Panc1 (cell line): ENCODE data around the gene DENND2D. TPM values are rescaled to one million over a fixed set of nuclear protein-coding genes. Genes with fewer than 3 reads are reported as not detected.

Source experiments
- ATAC-seq: fragments of 200-7000 bp; cut with Tn5 transposase; 2 replicates; pipeline ENCODE4 v1.9.1; 2020; ENCODE audit warnings: mild to moderate bottlenecking, moderate library complexity
- BruUV-seq: library from RNA; stranded (reverse); fragments of 400-500 nt; replicated peaks from 2 replicates; lab custom pipeline; 2021; lab: Mats Ljungman, UMichigan
- CTCF ChIA-PET: fragments of 300-600 bp; sonication (Branson Sonifier 250); formaldehyde crosslinking; loops from one replicate; lab custom pipeline; 2022; ENCODE audit warnings: antibody characterized with exemption; lab: Charles Lee
- POLR2A ChIA-PET: fragments of 300-600 bp; sonication (Branson Sonifier 250); formaldehyde crosslinking; loops from one replicate; lab custom pipeline; 2022; ENCODE audit warnings: antibody characterized with exemption; lab: Charles Lee
- DNase-seq: peaks from one replicate; pipeline ENCODE4 v3.0.0-alpha.2; 2010; ENCODE audit warnings: low read depth, low spot score
- H3K27ac ChIP-seq: 2 replicates; pipeline ENCODE4 v1.5.1; 2011; ENCODE audit warnings: mild to moderate bottlenecking, low read length, inconsistent platforms
- H3K27me3 ChIP-seq: fragments of 200-500 bp; sonication (Bioruptor generic); 2 replicates; pipeline ENCODE4 v1.6.0; 2014; ENCODE audit warnings: low read length, inconsistent platforms; ENCODE audit not compliant: control insufficient read depth, insufficient read depth
- H3K36me3 ChIP-seq: fragments of 200-500 bp; sonication (Bioruptor generic); 2 replicates; pipeline ENCODE4 v1.5.1; 2014; ENCODE audit warnings: inconsistent platforms, mild to moderate bottlenecking, low read length, moderate library complexity; ENCODE audit not compliant: control insufficient read depth, insufficient read depth
- H3K4me1 ChIP-seq: 2 replicates; pipeline ENCODE4 v1.5.1; 2011; ENCODE audit warnings: inconsistent platforms, mild to moderate bottlenecking, low read length, moderate library complexity; ENCODE audit not compliant: control insufficient read depth, insufficient read depth
- H3K4me3 ChIP-seq, 2 experiments: 2 replicates each; pipeline ENCODE4 v1.5.1; 2011 to 2012; ENCODE audit warnings: low read depth in 2 of 2, low read length in 2 of 2, mild to moderate bottlenecking in 2 of 2, inconsistent platforms in 1 of 2, moderate library complexity in 1 of 2
- H3K9me3 ChIP-seq: fragments of 200-500 bp; sonication (Bioruptor generic); 2 replicates; pipeline ENCODE4 v1.5.1; 2014; ENCODE audit warnings: low read depth, mild to moderate bottlenecking, inconsistent platforms, low read length, moderate library complexity; ENCODE audit not compliant: control insufficient read depth, insufficient read depth
- POLR2AphosphoS5 ChIP-seq: IDR thresholded peaks from 2 replicates; pipeline ENCODE4 v1.6.1; 2012; ENCODE audit warnings: mild to moderate bottlenecking, low read depth, low read length, moderate library complexity
- REST ChIP-seq, 2 experiments: IDR thresholded peaks; 2 replicates each; pipeline ENCODE4 v1.6.1; 2011 to 2012; ENCODE audit warnings: low read depth in 2 of 2, control low read depth in 1 of 2, low read length in 1 of 2, mild to moderate bottlenecking in 1 of 2, moderate library complexity in 1 of 2; ENCODE audit not compliant: insufficient read depth in 1 of 2
- SIN3A ChIP-seq: IDR thresholded peaks from 2 replicates; pipeline ENCODE4 v1.6.1; 2012; ENCODE audit warnings: low read depth, mild to moderate bottlenecking, low read length, moderate library complexity, borderline replicate concordance; ENCODE audit not compliant: insufficient read depth
- TCF7L2 ChIP-seq: IDR thresholded peaks from 2 replicates; pipeline ENCODE4 v1.6.1; 2011; ENCODE audit warnings: mild to moderate bottlenecking, low read depth, low read length, inconsistent platforms
- in situ Hi-C: cut with HindIII; loops from 2 replicates; pipeline ENCODE4 v1.10.0; 2016; ENCODE audit warnings: low sequenced_read_pairs, low pct_unique_long_range_greater_than_20kb
- intact Hi-C: fragments of 100-400 bp; cut with micrococcal nuclease; formaldehyde crosslinking; loops from one replicate; pipeline ENCODE4 v1.10.0; 2022; ENCODE audit not compliant: unreplicated experiment
- total RNA-seq: library from RNA; stranded (reverse); gene quantifications from one replicate; pipeline ENCODE4 v1.2.1, GENCODE V29; 2021; ENCODE audit not compliant: unreplicated experiment
- TF ChIP-seq, protein P1 (sequence below): fragments of 450-650 bp; IDR thresholded peaks from 2 replicates; pipeline ENCODE4 v1.5.1; 2017; ENCODE audit warnings: mild to moderate bottlenecking

The DENND2D gene
- total RNA-seq, 1 experiment from 2014 or later = 10.4 TPM

DNA sequence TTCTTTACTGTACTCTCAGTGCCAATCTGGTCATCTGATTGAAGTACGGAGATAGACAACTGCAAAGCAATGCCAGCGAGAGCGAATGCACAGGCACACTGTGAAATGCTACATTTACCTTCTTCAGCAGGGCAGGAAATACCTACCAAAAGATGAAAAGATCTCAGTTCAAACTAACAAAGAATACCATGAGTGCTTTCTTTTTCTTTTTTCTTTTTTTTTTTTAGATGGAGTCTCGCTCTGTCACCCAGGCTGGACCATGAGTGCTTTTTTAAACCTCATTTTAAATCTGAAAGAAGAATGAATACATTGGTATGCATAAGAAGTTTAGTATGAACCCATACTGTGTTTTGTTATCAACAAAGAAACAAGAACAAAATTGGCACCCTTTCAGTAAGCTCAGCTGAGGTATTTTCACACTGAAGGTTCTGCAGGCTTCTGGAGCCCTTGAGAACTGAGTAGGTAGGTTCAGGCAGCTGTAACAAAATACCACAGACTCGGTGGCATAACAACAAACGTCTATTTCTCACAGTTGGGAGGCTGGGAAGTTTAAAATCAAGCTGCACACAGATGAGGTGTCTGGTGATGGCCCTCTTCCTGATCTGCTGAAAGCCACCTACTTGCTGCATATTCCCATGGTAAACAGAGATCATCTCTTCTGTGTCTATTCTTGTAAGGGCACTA lies 25.4 kb upstream of the DENND2D start:
- BruUV-seq = no TSS peak
- Histone ChIP-seq H3K36me3 (no peaks in the 10 kb centered on the region), H3K9me3 (no peaks in the 10 kb centered on the region), H3K4me3 (no peak overlapping the region), H3K27me3 (no peaks in the 10 kb centered on the region), H3K4me1 (peaks cover 18% of the 10 kb centered on the region), H3K27ac (peak overlapping the region; percentile 39; the same call in 1 of the 2 replicates)
- ATAC-seq (no peak), DNase-seq (no peak)
- CTCF ChIA-PET = no interaction called here
- intact Hi-C loops = no loop called here
- TF ChIP-seq TCF7L2 (no peak), SIN3A (no peak), POLR2AphosphoS5 (no peak), REST (IDR thresholded peaks at IDR 0.05; ENCODE audit: insufficient read depth in 1 of 2, low read depth in 2 of 2, low read length in 1 of 2) (no peak)
- TF ChIP-seq, protein P1, sequence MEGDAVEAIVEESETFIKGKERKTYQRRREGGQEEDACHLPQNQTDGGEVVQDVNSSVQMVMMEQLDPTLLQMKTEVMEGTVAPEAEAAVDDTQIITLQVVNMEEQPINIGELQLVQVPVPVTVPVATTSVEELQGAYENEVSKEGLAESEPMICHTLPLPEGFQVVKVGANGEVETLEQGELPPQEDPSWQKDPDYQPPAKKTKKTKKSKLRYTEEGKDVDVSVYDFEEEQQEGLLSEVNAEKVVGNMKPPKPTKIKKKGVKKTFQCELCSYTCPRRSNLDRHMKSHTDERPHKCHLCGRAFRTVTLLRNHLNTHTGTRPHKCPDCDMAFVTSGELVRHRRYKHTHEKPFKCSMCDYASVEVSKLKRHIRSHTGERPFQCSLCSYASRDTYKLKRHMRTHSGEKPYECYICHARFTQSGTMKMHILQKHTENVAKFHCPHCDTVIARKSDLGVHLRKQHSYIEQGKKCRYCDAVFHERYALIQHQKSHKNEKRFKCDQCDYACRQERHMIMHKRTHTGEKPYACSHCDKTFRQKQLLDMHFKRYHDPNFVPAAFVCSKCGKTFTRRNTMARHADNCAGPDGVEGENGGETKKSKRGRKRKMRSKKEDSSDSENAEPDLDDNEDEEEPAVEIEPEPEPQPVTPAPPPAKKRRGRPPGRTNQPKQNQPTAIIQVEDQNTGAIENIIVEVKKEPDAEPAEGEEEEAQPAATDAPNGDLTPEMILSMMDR = no peak
- POLR2A ChIA-PET = no interaction called here
- in situ Hi-C loops = no loop called here

GRCh38 chr1:111225091-111225490 lies 24.6 kb upstream of the DENND2D start:
- ChIA-PET POLR2A (no interaction called here), CTCF (no interaction called here)
- TF ChIP-seq, protein P1 = no peak
- TF ChIP-seq SIN3A (no peak), TCF7L2 (no peak), POLR2AphosphoS5 (no peak), REST (IDR thresholded peaks at IDR 0.05; ENCODE audit: insufficient read depth in 1 of 2, low read depth in 2 of 2, low read length in 1 of 2) (no peak)
- Histone ChIP-seq H3K27ac (0 out of 2 replicates have a peak overlapping the region, but pooled peaks have one; percentile 14), H3K4me3 (no peak overlapping the region), H3K9me3 (no peaks in the 10 kb centered on the region), H3K27me3 (no peaks in the 10 kb centered on the region), H3K36me3 (no peaks in the 10 kb centered on the region), H3K4me1 (peaks cover 18% of the 10 kb centered on the region)
- DNase-seq (no peak), ATAC-seq (no peak)
- BruUV-seq = no TSS peak
- in situ Hi-C loops = no loop called here
- intact Hi-C loops = no loop called here
